Activated CD8-positive, alpha-beta memory T cell treated with anti-CD3 and anti-CD28 coated beads, Interleukin-2, amount 10 ng/mL, durations not matched to agents 7 days and 5 days (primary cell): ENCODE data around the gene WDSUB1. TPM values are rescaled to one million over a fixed set of nuclear protein-coding genes. Genes with fewer than 3 reads are reported as not detected.

Experiments
- ATAC-seq: fragments of 150-1000 bp; cut with Tn5 transposase; one replicate; pipeline ENCODE4 v1.10.0; 2021; ENCODE audit warnings: moderate library complexity
- CTCF ChIA-PET: fragments of 350-600 bp; sonication (Branson Sonifier 250); formaldehyde crosslinking; loops from one replicate; lab custom pipeline; 2021; ENCODE audit warnings: antibody characterized with exemption; lab: Charles Lee
- DNase-seq: peaks from one replicate; pipeline ENCODE4 v3.0.0-alpha.2; 2020
- H3K27ac Mint-ChIP-seq: one replicate; pipeline ENCODE4 v1.8.0; 2021; ENCODE audit warnings: mild to moderate bottlenecking, mixed read lengths
- H3K27me3 Mint-ChIP-seq: one replicate; pipeline ENCODE4 v1.8.0; 2021; ENCODE audit warnings: mixed read lengths
- H3K36me3 Mint-ChIP-seq: one replicate; pipeline ENCODE4 v1.8.0; 2021; ENCODE audit warnings: mild to moderate bottlenecking, mixed read lengths
- H3K4me1 Mint-ChIP-seq: one replicate; pipeline ENCODE4 v1.8.0; 2021; ENCODE audit warnings: mixed read lengths
- H3K4me3 Mint-ChIP-seq: one replicate; pipeline ENCODE4 v1.8.0; 2021; ENCODE audit warnings: mild to moderate bottlenecking, moderate library complexity, mixed read lengths
- H3K9me3 Mint-ChIP-seq: one replicate; pipeline ENCODE4 v1.8.0; 2022; ENCODE audit warnings: low read depth, mixed read lengths
- total RNA-seq, 2 experiments: library from RNA; stranded (reverse); gene quantifications; one replicate each; pipeline ENCODE4 v1.2.3, GENCODE V29; 2021

Gene WDSUB1
- total RNA-seq, 2 experiments from 2014 or later: 4.8 to 5.1 TPM

- no peak for ATAC-seq
- H3K4me3 Mint-ChIP-seq: no peak overlapping the region
Measured at GRCh38 chr2:159251296-159252173, 35.0 kb downstream of the WDSUB1 start.

GRCh38 chr2:159249990-159250715 is 36.4 kb downstream of the WDSUB1 start:
- no peaks in the 10 kb centered on the region for H3K27me3 Mint-ChIP-seq
- H3K9me3 Mint-ChIP-seq: no peaks in the 10 kb centered on the region
- H3K4me3 Mint-ChIP-seq: no peak overlapping the region
- no peak for ATAC-seq
- H3K36me3 Mint-ChIP-seq: peaks cover 21% of the 10 kb centered on the region
- peaks cover 6% of the 10 kb centered on the region for H3K4me1 Mint-ChIP-seq
- CTCF ChIA-PET: interaction anchor here (0.7 kb wide), 1 partner anchor 26 kb away, joined by 3 read pairs; no protein-coding TSS in a partner anchor
- no peak for DNase-seq
- no peak overlapping the region for H3K27ac Mint-ChIP-seq

More at GRCh38 chr2:159251296-159252173, 35.0 kb downstream of the WDSUB1 start:
- Mint-ChIP-seq H3K4me1 (peaks cover 6% of the 10 kb centered on the region), H3K9me3 (no peaks in the 10 kb centered on the region), H3K27ac (no peak overlapping the region), H3K27me3 (no peaks in the 10 kb centered on the region), H3K36me3 (peaks cover 17% of the 10 kb centered on the region)
- no peak for DNase-seq
- CTCF ChIA-PET: no interaction called here

- peaks cover 6% of the 10 kb centered on the region for H3K4me1 Mint-ChIP-seq
- ATAC-seq (no peak), DNase-seq (no peak)
- CTCF ChIA-PET: no interaction called here
- H3K9me3 Mint-ChIP-seq: no peaks in the 10 kb centered on the region
- H3K27ac Mint-ChIP-seq: no peak overlapping the region
- H3K27me3 Mint-ChIP-seq: no peaks in the 10 kb centered on the region
- H3K36me3 Mint-ChIP-seq: peaks cover 24% of the 10 kb centered on the region
- no peak overlapping the region for H3K4me3 Mint-ChIP-seq
Measured at GRCh38 chr2:159246325-159246988, 40.0 kb downstream of the WDSUB1 start.

GRCh38 chr2:159243529-159243928 is 43.0 kb downstream of the WDSUB1 start:
- Mint-ChIP-seq H3K27me3 (no peaks in the 10 kb centered on the region), H3K9me3 (no peaks in the 10 kb centered on the region), H3K4me1 (no peaks in the 10 kb centered on the region), H3K4me3 (no peak overlapping the region), H3K27ac (no peak overlapping the region), H3K36me3 (peaks cover 21% of the 10 kb centered on the region)
- no peak for ATAC-seq
- DNase-seq: no peak
- CTCF ChIA-PET: no interaction called here

- DNase-seq (no peak), ATAC-seq (no peak)
- CTCF ChIA-PET: no interaction called here
- no peak overlapping the region for H3K4me3 Mint-ChIP-seq
- H3K27me3 Mint-ChIP-seq: no peaks in the 10 kb centered on the region
- H3K36me3 Mint-ChIP-seq: no peaks in the 10 kb centered on the region
- no peaks in the 10 kb centered on the region for H3K9me3 Mint-ChIP-seq
- H3K27ac Mint-ChIP-seq: no peak overlapping the region
- H3K4me1 Mint-ChIP-seq: no peaks in the 10 kb centered on the region
Measured at GRCh38 chr2:159234868-159235267, 51.6 kb downstream of the WDSUB1 start.

GRCh38 chr2:159232456-159233170 is 53.9 kb downstream of the WDSUB1 start:
- Mint-ChIP-seq H3K4me1 (peaks cover 4% of the 10 kb centered on the region), H3K4me3 (no peak overlapping the region), H3K27me3 (no peaks in the 10 kb centered on the region), H3K27ac (no peak overlapping the region), H3K9me3 (no peaks in the 10 kb centered on the region), H3K36me3 (no peaks in the 10 kb centered on the region)
- ATAC-seq (no peak), DNase-seq (no peak)
- CTCF ChIA-PET: no interaction called here

GRCh38 chr2:159230145-159230877 is 56.2 kb downstream of the WDSUB1 start:
- ATAC-seq (no peak), DNase-seq (no peak)
- CTCF ChIA-PET: no interaction called here
- no peaks in the 10 kb centered on the region for H3K9me3 Mint-ChIP-seq
- no peak overlapping the region for H3K4me3 Mint-ChIP-seq
- H3K36me3 Mint-ChIP-seq: no peaks in the 10 kb centered on the region
- H3K4me1 Mint-ChIP-seq: peaks cover 19% of the 10 kb centered on the region
- no peaks in the 10 kb centered on the region for H3K27me3 Mint-ChIP-seq
- H3K27ac Mint-ChIP-seq: no peak overlapping the region

- H3K4me1 Mint-ChIP-seq: peaks cover 19% of the 10 kb centered on the region
- no peaks in the 10 kb centered on the region for H3K27me3 Mint-ChIP-seq
- ATAC-seq: no peak
- H3K36me3 Mint-ChIP-seq: no peaks in the 10 kb centered on the region
- no peak for DNase-seq
- H3K9me3 Mint-ChIP-seq: no peaks in the 10 kb centered on the region
- no peak overlapping the region for H3K27ac Mint-ChIP-seq
- CTCF ChIA-PET: interaction anchor here (1.1 kb wide), 1 partner anchor 11 kb away, joined by 3 read pairs; no protein-coding TSS in a partner anchor
- no peak overlapping the region for H3K4me3 Mint-ChIP-seq
Measured at GRCh38 chr2:159229476-159230144, 56.9 kb downstream of the WDSUB1 start.

GRCh38 chr2:159228081-159228581 is 58.4 kb downstream of the WDSUB1 start:
- H3K4me1 Mint-ChIP-seq: peaks cover 19% of the 10 kb centered on the region
- CTCF ChIA-PET: interaction anchor here (1.5 kb wide), 1 partner anchor 18 kb away, joined by 3 read pairs; no protein-coding TSS in a partner anchor
- H3K27ac Mint-ChIP-seq: no peak overlapping the region
- H3K4me3 Mint-ChIP-seq: no peak overlapping the region
- H3K36me3 Mint-ChIP-seq: no peaks in the 10 kb centered on the region
- H3K27me3 Mint-ChIP-seq: no peaks in the 10 kb centered on the region
- H3K9me3 Mint-ChIP-seq: no peaks in the 10 kb centered on the region
- no peak for DNase-seq
- ATAC-seq: no peak

- DNase-seq (peak; percentile 60), ATAC-seq (peak; percentile 37)
- Mint-ChIP-seq H3K36me3 (no peaks in the 10 kb centered on the region), H3K9me3 (no peaks in the 10 kb centered on the region), H3K27me3 (no peaks in the 10 kb centered on the region), H3K4me3 (no peak overlapping the region), H3K4me1 (peaks cover 19% of the 10 kb centered on the region), H3K27ac (no peak overlapping the region)
- CTCF ChIA-PET: interaction anchor here (1.3 to 1.5 kb wide), 2 partner anchors 10 to 17 kb away, joined by 3 read pairs; no protein-coding TSS in a partner anchor
Measured at GRCh38 chr2:159227467-159227866, 59.0 kb downstream of the WDSUB1 start.

GRCh38 chr2:159226608-159227385 is 59.7 kb downstream of the WDSUB1 start:
- DNase-seq (no peak), ATAC-seq (no peak)
- no peak overlapping the region for H3K27ac Mint-ChIP-seq
- CTCF ChIA-PET: interaction anchor here (1.3 to 1.5 kb wide), 2 partner anchors 9 to 17 kb away, joined by 3 read pairs; no protein-coding TSS in a partner anchor
- peaks cover 19% of the 10 kb centered on the region for H3K4me1 Mint-ChIP-seq
- H3K9me3 Mint-ChIP-seq: no peaks in the 10 kb centered on the region
- no peaks in the 10 kb centered on the region for H3K27me3 Mint-ChIP-seq
- H3K36me3 Mint-ChIP-seq: no peaks in the 10 kb centered on the region
- H3K4me3 Mint-ChIP-seq: no peak overlapping the region
